H9 (cell line): ENCODE results near the gene NPAS3. TPM values are rescaled to one million over a fixed set of nuclear protein-coding genes. Genes with fewer than 3 reads are reported as not detected.

Source experiments
- DNase-seq: peaks from one replicate; pipeline ENCODE4 v3.0.0-alpha.2; 2017
- H2AFZ ChIP-seq: one replicate; pipeline ENCODE4 v1.6.1; 2013; ENCODE audit warnings: mild to moderate bottlenecking, low read length, control low read depth, moderate library complexity
- H2AK5ac ChIP-seq: 2 replicates; pipeline ENCODE4 v1.6.1; 2013; ENCODE audit warnings: low read length, control low read depth, mixed read lengths; ENCODE audit not compliant: insufficient read length
- H2BK120ac ChIP-seq: one replicate; pipeline ENCODE4 v1.6.1; 2013; ENCODE audit warnings: low read depth, mild to moderate bottlenecking, low read length, control low read depth, inconsistent platforms; ENCODE audit not compliant: poor library complexity, severe bottlenecking
- H2BK12ac ChIP-seq: 2 replicates; pipeline ENCODE4 v1.6.1; 2013; ENCODE audit warnings: low read length, control low read depth, mixed read lengths, low read depth; ENCODE audit not compliant: insufficient read length
- H2BK15ac ChIP-seq: 2 replicates; pipeline ENCODE4 v1.6.1; 2013; ENCODE audit warnings: low read depth, low read length, control low read depth
- H2BK20ac ChIP-seq: one replicate; pipeline ENCODE4 v1.6.1; 2013; ENCODE audit warnings: low read depth, mild to moderate bottlenecking, low read length, control low read depth, inconsistent platforms; ENCODE audit not compliant: poor library complexity, severe bottlenecking
- H2BK5ac ChIP-seq: 2 replicates; pipeline ENCODE4 v1.6.1; 2013; ENCODE audit warnings: low read length, control low read depth, mixed read lengths; ENCODE audit not compliant: insufficient read length
- H3K14ac ChIP-seq: 2 replicates; pipeline ENCODE4 v1.6.1; 2013; ENCODE audit warnings: low read length, control low read depth; ENCODE audit not compliant: insufficient read depth
- H3K18ac ChIP-seq: 2 replicates; pipeline ENCODE4 v1.6.1; 2013; ENCODE audit warnings: low read depth, mild to moderate bottlenecking, mixed read lengths, low read length, control low read depth; ENCODE audit not compliant: insufficient read length
- H3K23ac ChIP-seq: 2 replicates; pipeline ENCODE4 v1.6.1; 2013; ENCODE audit warnings: low read length, control low read depth, mixed read lengths, low read depth; ENCODE audit not compliant: insufficient read length
- H3K23me2 ChIP-seq: 2 replicates; pipeline ENCODE4 v1.6.1; 2013; ENCODE audit warnings: low read depth, mild to moderate bottlenecking, mixed read lengths, low read length, control low read depth; ENCODE audit not compliant: insufficient read length, poor library complexity, severe bottlenecking
- H3K27ac ChIP-seq: 2 replicates; pipeline ENCODE4 v1.5.1; 2013; ENCODE audit warnings: low read length, control low read depth, mixed read lengths, low read depth; ENCODE audit not compliant: insufficient read length
- H3K27me3 ChIP-seq: 2 replicates; pipeline ENCODE4 v1.6.1; 2013; ENCODE audit warnings: low read length, control low read depth, inconsistent platforms; ENCODE audit not compliant: insufficient read depth
- H3K4ac ChIP-seq: 2 replicates; pipeline ENCODE4 v1.6.1; 2013; ENCODE audit warnings: low read depth, mild to moderate bottlenecking, control low read depth, inconsistent platforms, low read length, moderate library complexity
- H3K4me1 ChIP-seq: 2 replicates; pipeline ENCODE4 v1.6.1; 2013; ENCODE audit warnings: low read length, control low read depth, inconsistent platforms; ENCODE audit not compliant: insufficient read depth
- H3K4me2 ChIP-seq: 2 replicates; pipeline ENCODE4 v1.6.1; 2013; ENCODE audit warnings: low read length, control low read depth, mixed read lengths; ENCODE audit not compliant: insufficient read length, insufficient read depth
- H3K56ac ChIP-seq: 2 replicates; pipeline ENCODE4 v1.6.1; 2013; ENCODE audit warnings: low read depth, mild to moderate bottlenecking, mixed read lengths, low read length, control low read depth; ENCODE audit not compliant: insufficient read length
- H3K79me1 ChIP-seq: 2 replicates; pipeline ENCODE4 v1.6.1; 2013; ENCODE audit warnings: low read depth, mild to moderate bottlenecking, moderate library complexity, low read length, control low read depth, inconsistent platforms; ENCODE audit not compliant: insufficient read depth, poor library complexity, severe bottlenecking
- H3K79me2 ChIP-seq: 2 replicates; pipeline ENCODE4 v1.6.1; 2013; ENCODE audit warnings: low read length, control low read depth, inconsistent platforms; ENCODE audit not compliant: insufficient read depth
- H3K9ac ChIP-seq: 2 replicates; pipeline ENCODE4 v1.6.1; 2013; ENCODE audit warnings: low read length, control low read depth, mixed read lengths; ENCODE audit not compliant: insufficient read length; ENCODE audit errors: extremely low read depth
- H3K9me3 ChIP-seq: one replicate; pipeline ENCODE4 v1.6.1; 2013; ENCODE audit warnings: low read depth, low read length, inconsistent platforms; ENCODE audit not compliant: control insufficient read depth
- H3T11ph ChIP-seq: one replicate; pipeline ENCODE4 v1.6.1; 2013; ENCODE audit warnings: mild to moderate bottlenecking, low read length, control low read depth, inconsistent platforms
- H4K20me1 ChIP-seq: one replicate; pipeline ENCODE4 v1.6.1; 2013; ENCODE audit not compliant: control insufficient read depth, insufficient read length, insufficient read depth
- H4K5ac ChIP-seq: 2 replicates; pipeline ENCODE4 v1.6.1; 2013; ENCODE audit warnings: low read depth, mild to moderate bottlenecking, mixed read lengths, low read length, control low read depth; ENCODE audit not compliant: insufficient read length
- H4K8ac ChIP-seq: replicated peaks from 2 replicates; pipeline ENCODE4 v1.6.1; 2013; ENCODE audit warnings: low read length, control low read depth, mixed read lengths, low read depth; ENCODE audit not compliant: insufficient read length
- H4K91ac ChIP-seq: 2 replicates; pipeline ENCODE4 v1.6.1; 2013; ENCODE audit warnings: low read depth, mild to moderate bottlenecking, moderate library complexity, mixed read lengths, low read length, control low read depth; ENCODE audit not compliant: insufficient read length
- H3K27ac Mint-ChIP-seq, 3 experiments: 2 replicates in 2 of 3; 3 replicates in 1 of 3; pipeline ENCODE4 v1.8.0; 2020 to 2021; ENCODE audit warnings: mixed read lengths in 3 of 3, mild to moderate bottlenecking in 1 of 3, moderate library complexity in 1 of 3
- H3K27me3 Mint-ChIP-seq: 2 replicates; pipeline ENCODE4 v1.8.0; 2021; ENCODE audit warnings: low read depth, mild to moderate bottlenecking, moderate library complexity, mixed read lengths
- H3K36me3 Mint-ChIP-seq, 3 experiments: 2 replicates in 2 of 3; 3 replicates in 1 of 3; pipeline ENCODE4 v1.8.0; 2020 to 2021; ENCODE audit warnings: low read depth in 3 of 3, mixed read lengths in 3 of 3; ENCODE audit not compliant: insufficient read depth in 1 of 3
- H3K4me1 Mint-ChIP-seq, 2 experiments: 2 replicates each; pipeline ENCODE4 v1.8.0; 2020; ENCODE audit warnings: mixed read lengths in 2 of 2
- H3K4me3 Mint-ChIP-seq, 2 experiments: 2 replicates in 1 of 2; 3 replicates in 1 of 2; pipeline ENCODE4 v1.8.0; 2020 to 2021; ENCODE audit warnings: mild to moderate bottlenecking in 2 of 2, mixed read lengths in 2 of 2, moderate library complexity in 1 of 2
- H3K9me3 Mint-ChIP-seq, 2 experiments: 2 replicates in 1 of 2; 3 replicates in 1 of 2; pipeline ENCODE4 v1.8.0; 2020; ENCODE audit warnings: mild to moderate bottlenecking in 2 of 2, mixed read lengths in 2 of 2, moderate library complexity in 1 of 2
- CTCF ChIP-seq: fragments of 200-600 bp; sonication (generic); conservative IDR thresholded peaks from 3 replicates; pipeline ENCODE4 v1.8.0; 2021; ENCODE audit warnings: antibody characterized with exemption, mild to moderate bottlenecking
- WGBS: extraction: QIAGEN DNeasy Blood & Tissue Kit; methylation state at CpG from one replicate; pipeline ENCODE4 v1.1.7; 2013; ENCODE audit warnings: missing lambda C conversion rate, low lambda C conversion rate, mixed read lengths; ENCODE audit not compliant: insufficient read length; ENCODE audit errors: extremely low coverage; 5-methylcytosine and 5-hydroxymethylcytosine counted together
- total RNA-seq: library from RNA; stranded (reverse); gene quantifications from 2 replicates; pipeline ENCODE4 v1.2.1, GENCODE V29; 2021

NPAS3 gene
- total RNA-seq, 1 experiment from 2014 or later, result 0.17 TPM

- no peaks in the 10 kb centered on the region for H3K4me1 ChIP-seq
- H3K23me2 ChIP-seq, result no peaks in the 10 kb centered on the region
- H3K18ac ChIP-seq, result no peak overlapping the region
- no peak overlapping the region for H2BK15ac ChIP-seq
- H3K27ac Mint-ChIP-seq, result no peak overlapping the region
- H2BK120ac ChIP-seq, result no peak overlapping the region
- H3K36me3 Mint-ChIP-seq, result no peaks in the 10 kb centered on the region
- no peaks in the 10 kb centered on the region for H4K20me1 ChIP-seq
- H3K27me3 ChIP-seq, result no peaks in the 10 kb centered on the region
- no peaks in the 10 kb centered on the region for H3K27me3 Mint-ChIP-seq
- no peaks in the 10 kb centered on the region for H3K9me3 ChIP-seq
- no peak overlapping the region for H3K56ac ChIP-seq
- H3K9ac ChIP-seq, result no peak overlapping the region
- H3K4me2 ChIP-seq, result no peak overlapping the region
- H3K14ac ChIP-seq, result no peak overlapping the region
- H2AK5ac ChIP-seq, result no peak overlapping the region
- H3K27ac ChIP-seq, result no peak overlapping the region
- no peak overlapping the region for H4K91ac ChIP-seq
- no peak overlapping the region for H4K8ac ChIP-seq
- H4K5ac ChIP-seq, result no peak overlapping the region
- no peaks in the 10 kb centered on the region for H3K9me3 Mint-ChIP-seq
- no peak overlapping the region for H3K4ac ChIP-seq
- DNase-seq, result no peak
- H3K4me1 Mint-ChIP-seq, result peaks cover 4% of the 10 kb centered on the region in 2 experiments; a peak in 3 of 4 replicates
- H3K79me1 ChIP-seq, result no peaks in the 10 kb centered on the region
- H2BK5ac ChIP-seq, result no peak overlapping the region
- H3K4me3 Mint-ChIP-seq, result no peak overlapping the region
- no peak for TF ChIP-seq CTCF
- H3K79me2 ChIP-seq, result no peaks in the 10 kb centered on the region
- H3T11ph ChIP-seq, result no peak overlapping the region
- no peak overlapping the region for H2BK12ac ChIP-seq
- WGBS, result no CpG with 5 or more reads among the region's 2 CpGs
- H2AFZ ChIP-seq, result no peak overlapping the region
- H3K23ac ChIP-seq, result no peak overlapping the region
- no peak overlapping the region for H2BK20ac ChIP-seq
Observed at GRCh38 chr14:33062881-33063280, 124.2 kb downstream of the NPAS3 start.
